Activated CD4-positive, CD25-positive, alpha-beta regulatory T cell (primary cell): ENCODE measurements around the gene NPTN.
"Not testable (repeated sequence)": the region's sequence is repeated elsewhere in the genome, so short reads cannot be mapped to it uniquely, and the experiment has no call there.

Experiments used
- DNase-seq, 4 experiments: peaks; one replicate each; lab custom pipeline; 2025; lab: John Stamatoyannopoulos, UW

NPTN gene

DNA sequence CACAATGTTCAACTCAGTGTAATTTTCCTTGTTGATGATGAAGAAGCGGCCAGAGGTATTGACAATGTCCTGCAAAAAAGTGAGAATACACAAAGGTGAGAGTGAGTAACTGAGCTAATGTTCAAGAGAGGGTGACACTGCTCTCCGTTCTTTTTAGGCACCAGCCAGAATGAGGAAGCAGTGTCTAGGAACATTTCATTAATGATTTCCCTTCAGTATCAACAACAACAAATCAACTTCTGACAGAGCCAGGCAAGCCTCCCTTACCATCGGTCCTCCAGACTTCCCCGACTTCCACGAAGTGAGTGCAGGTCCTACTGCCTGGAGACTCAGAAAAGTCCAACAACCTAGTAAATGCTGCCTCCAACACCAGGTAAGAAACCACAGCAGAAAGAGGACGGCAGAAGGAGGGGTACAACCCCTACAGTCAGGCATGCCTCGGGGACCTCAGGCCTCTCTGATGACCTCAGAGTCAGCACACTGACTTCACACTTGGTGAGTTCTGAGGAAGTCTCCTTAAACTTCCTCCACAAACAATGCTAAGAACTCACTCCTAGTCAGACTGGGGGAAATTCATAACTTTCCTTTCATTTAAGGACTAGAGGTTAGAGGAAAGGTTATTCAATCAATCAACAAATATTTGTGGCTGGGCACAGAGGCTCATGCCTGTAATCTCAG, 62.7 kb downstream of the NPTN start:
- no peak for DNase-seq

DNA sequence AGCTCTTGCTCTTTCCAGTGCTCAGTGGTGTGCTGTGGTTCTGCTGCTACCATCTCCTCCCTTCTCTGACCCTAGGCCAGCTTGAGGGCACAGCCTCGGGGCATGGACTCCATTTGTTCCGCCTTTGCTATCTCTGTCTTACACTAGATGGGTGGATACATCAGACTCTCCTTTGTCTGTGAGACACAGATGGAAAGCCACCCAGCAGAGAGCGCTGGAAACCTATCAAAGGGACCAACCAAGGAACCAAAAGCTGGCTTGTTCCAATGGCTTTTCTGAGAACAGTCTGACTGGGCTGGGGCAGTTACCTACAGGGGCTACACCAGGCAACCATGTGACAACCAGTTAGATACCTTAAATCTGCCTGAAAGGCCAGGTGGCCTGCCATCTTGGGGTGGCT, 63.8 kb downstream of the NPTN start:
- no peak for DNase-seq

DNA sequence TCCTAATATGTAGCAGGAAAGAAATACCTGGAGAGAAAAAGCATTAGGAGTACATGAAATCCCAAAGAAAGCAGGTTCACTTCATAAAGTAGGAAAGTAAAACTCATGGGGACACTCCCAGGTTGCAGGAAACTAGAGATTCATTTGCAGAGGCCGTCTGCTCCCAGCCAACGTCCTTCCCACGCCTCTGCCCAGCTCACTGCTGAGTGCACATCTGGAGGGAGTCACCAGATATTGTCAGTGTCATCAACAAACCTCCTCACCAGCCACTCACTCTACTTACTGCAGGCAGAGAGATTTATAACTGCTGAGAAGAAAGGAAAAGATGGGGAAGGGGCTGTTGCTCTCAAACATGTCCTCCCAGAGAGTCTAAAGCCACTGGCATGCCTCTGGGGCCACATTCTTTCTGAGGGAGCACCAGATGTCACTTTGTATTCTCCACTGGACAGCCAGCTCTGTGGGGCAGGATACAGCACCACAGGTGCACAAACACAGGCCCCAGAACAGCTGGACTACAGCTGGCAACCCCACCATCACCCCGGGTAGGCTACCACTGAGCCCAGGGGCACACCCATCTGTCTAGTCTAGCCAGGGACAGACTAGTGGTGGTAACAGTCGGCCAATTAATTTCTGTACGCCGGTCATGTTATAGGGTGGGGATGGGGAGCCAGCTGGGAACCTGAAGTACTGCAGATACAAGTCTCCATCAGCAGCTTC, 64.5 kb downstream of the NPTN start:
- no peak for DNase-seq

DNA sequence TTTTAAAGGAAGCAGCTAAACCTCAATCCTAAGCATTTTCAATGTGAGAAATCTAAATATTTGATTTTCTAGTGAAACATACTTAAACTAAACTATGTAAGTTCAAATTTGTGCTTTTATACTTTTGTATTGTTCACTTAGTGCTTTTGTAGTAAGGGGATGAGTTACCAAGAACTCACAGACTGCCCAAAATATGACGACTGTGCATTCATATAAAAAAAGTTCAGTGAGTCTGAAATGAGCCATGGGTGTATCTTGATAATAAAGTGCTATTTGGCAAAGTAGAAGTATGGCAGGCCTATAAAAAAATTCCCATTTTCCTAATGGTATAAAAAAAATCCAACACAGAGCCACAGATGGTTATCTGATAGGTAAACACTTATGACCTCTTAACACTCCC, 66.2 kb downstream of the NPTN start:
- no peak for DNase-seq

DNA sequence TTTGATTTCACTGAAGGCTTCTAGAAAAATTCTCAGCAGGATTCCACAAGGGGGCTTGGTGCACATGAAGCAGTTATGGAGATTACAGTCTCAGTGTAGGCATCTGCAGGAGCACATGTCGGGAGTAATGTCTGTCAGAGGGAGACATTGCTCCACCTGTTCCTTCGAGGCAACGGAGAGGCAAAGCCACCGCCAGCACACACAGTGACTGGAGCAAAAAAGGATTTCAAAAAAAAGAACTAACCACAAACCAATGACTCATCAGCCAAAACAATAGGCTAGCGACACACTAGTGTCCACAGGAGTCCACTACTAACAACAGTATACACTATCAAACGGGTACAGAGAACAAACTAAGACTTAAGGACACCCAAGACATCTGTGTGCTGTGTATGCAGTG, 68.9 kb downstream of the NPTN start:
- DNase-seq, result no peak

DNA sequence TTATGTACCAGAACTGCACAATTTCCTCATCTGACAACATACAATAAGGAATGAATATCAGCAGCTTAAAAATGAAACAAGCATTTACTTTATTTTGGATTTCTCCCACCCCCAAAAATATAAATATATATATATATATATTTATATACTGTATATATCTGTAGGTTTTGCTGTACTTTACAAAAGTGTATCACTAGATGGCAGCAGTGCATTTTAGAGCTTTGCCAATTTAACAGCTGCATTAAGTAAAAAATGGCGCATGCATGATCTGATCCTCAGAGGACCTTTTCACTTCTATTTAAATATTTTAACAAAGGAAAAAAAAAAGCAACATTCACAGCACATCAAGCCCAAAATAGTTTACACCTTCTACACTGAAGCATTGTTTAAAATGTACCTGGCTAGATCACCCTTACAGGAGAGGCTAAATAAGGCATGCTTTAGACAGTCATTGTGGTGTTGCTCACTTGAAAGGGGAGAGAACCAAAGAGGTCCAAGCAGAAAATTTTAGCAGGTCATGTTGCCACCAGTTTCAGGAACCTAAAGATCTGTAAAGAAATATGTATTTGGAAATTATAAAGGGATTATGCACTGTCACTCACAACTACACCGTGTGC, 72.6 kb downstream of the NPTN start:
- DNase-seq, result no peak

DNA sequence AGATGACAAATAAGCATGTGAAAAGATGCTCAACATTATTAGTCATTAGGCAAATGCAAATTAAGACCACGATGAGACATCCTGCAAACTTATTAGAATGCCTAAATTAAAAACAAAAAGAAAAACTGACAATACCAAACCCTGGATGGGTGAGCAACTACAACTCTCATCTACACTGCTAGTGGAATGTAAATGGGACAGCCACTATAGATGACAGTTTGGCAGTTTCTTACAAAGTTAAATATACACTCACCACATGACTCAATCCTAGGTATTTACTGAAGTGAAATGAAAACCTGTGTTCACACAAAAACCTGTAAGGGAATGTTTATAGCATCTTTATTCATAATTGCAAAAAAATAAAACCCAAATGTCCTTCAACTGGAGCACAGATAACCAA, 74.7 kb downstream of the NPTN start:
- no peak for DNase-seq

DNA sequence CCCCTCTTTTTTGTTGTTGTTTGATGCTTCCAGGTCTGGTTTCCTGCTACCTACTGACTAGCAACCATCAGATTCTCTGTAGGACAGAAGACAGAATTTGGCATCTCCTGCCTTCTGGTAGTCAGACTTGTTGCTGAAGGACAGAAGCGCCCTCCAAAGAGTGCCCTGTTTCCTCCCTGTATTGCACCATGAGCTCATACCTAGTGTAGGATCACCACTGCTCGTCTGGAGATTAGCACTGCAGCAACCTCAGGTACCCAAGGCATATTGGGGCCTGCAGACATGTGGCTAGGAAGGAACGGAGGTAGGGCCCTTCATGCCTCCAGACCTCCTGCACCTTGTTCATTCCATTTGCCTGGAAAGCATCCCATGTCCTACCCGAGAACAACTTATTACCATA, 78.1 kb downstream of the NPTN start:
- DNase-seq, result no peak

DNA sequence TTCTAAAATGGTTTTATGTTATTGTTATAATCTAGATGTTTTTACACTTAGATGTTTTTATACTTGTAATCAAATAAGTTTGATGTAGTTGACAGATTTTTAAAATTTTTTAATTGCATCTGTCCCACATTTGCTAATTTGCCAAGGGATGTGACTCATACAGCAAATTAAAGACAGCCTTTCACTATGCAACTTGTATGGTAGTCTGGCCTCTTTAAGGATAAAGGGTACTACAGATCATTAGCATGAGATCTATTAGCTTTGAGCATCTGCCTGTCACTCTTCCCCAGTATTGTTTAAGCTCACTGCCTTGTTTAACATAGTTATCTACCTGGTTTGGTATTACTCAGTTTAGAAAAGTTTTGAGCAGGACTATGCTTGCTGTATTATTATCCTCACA, 83.0 kb downstream of the NPTN start:
- no peak for DNase-seq

DNA sequence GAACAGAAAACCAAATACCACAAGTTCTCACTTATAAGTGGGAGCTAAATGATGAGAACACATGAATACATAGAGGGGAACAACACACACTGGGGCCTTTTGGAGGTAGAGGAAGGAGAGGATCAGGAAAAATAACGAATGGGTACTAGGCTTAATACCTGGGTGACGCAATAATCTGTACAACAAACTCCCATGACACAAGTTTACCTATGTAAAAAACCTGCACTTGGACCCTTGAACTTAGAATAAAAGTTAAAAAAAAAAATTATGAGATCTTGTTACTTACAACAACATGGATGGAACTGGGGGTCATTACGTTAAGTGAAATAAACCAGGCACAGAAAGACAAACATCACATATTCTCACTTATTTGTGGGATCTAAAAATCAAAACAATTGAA, 84.3 kb downstream of the NPTN start:
- not testable (repeated sequence) for DNase-seq

DNA sequence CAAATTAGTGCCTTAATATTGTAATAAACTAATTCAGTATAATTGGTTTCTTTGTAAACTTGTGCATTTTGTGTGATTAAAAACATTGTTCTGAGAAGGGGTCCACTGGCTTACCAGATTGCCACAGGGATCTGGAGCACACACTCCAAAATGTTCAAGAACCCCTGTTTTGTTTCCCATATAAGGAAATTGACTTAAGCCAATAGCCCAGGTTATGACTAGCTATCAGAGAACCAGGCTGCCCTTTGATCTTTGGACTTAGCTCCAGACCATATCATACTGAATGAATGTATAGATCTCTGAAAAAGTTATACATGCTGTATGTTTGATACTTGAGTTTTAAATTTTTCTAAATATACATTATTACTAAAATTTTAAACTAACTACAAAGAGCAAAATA, 91.7 kb downstream of the NPTN start:
- no peak for DNase-seq

DNA sequence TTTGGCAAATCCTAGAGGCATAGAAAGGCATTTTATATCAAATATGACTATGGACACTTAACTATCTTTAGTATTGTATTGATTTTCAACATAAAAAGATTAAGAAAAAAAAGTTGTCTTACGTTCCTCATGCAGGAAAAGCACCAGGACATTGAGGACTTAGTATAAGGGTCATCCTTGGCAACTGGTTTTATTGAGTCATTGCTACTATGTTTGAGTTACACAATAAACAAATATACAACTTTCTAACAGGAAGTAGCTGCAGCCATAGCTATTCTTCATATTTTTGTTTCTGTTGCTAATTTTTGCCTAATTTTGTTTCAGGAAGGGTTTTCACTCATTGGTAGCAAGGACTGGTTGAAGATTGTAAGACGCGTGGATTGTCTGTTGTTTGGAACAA, 93.0 kb downstream of the NPTN start:
- no peak for DNase-seq

DNA sequence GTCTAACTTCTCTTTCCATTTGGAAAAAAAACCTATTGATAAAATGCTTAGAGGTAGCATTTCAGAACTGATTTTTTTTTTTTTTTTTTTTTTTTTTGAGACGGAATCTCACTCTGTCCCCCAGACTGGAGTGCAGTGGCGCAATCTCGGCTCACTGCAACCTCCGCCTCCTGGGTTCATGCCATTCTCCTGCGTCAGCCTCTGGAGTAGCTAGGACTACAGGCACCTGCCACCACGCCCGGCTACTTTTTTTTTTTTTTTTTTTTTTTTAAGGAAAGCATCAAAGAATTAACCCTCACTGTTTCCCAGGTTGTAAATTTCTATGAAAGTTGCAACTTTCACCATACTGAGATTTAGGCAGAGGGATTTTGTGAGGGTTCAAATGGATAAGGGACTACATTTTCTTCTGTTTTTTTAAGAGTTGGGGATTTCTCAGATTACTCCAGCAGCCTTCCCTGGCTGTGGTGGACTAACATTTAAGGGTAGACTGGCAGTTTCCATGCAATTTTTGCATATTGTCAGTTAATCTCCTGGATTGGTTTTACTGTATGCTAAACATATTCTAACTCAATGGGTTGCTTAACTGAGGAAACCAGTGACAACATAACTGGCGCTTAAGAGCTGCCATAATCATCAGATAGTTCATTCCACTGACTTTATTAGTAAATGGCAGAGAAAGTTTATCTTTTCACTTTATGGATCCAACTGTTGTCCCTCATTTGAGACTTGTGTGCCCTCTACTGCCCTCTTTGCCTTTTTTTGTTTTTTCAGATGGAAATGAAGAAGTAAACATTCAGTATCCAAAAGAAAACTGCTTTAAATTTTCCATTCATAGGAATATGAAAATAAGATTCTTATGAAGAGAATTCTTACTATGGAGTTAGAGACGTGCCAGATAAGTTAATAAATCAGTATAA, 93.7 kb downstream of the NPTN start:
- no peak for DNase-seq

DNA sequence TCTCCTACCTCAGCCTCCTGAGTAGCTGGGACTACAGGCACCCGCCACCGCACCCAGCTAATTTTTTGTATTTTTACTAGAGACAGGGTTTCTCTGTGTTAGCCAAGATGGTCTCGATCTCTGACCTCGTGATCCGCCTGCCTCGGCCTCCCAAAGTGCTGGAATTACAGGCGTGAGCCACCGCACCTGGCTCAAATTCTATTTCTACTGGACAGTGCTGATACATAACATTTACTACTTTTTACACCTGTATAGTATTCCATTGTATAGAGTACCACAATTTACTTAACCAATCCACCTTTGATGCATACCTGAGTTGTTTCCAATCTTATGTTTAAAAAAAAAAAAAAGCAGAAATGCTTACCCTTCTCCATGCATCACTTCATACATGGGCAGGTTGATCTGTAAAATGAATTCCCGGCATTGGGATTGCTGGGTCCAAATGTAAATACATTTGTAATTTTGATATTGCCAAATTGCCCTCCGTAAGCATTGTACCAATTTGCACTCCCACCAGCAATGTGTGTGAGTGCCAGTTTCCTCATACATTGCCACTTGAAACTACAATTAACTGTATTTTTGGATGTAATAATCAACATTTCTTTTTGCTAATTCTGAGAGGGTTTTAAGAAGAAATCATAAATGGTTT, 94.5 kb downstream of the NPTN start:
- DNase-seq, result no peak

DNA sequence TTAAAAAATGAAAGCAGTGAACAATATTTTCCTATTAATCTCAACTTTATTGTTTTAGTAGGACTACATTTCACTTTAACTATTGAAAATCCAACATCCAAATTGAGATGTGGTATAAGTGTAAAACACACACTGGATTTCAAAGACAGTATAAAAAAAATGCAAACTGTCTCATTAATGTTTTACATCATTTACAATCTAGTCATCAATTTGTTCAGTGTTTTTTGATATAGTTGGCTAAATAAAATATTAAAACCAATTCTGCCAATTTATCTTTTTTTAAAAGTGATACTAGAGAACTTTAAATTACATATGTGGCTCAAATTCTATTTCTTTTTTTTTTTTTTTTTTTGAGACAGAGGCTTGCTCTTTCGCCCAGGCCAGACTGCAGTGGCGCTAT, 95.1 kb downstream of the NPTN start:
- no peak for DNase-seq

DNA sequence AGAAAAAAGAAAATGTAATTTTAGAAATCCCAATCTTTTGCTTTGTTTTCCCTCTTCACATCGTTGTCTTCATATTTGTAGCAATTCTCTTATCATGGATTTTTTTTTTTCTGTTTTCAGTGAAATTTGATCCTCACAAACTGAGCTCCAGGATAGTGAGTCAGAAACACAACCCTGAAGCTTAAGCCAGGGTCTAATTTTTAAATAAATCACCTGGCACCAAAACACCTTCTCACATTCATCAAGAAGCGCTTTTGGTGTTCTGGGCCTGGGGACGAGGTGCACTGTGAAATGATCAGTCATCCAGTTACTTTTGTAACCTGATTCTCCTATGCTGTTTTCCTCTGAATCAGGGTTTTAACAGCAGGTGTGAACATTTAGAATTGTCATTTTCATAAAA, 102.5 kb downstream of the NPTN start:
- DNase-seq, result no peak

DNA sequence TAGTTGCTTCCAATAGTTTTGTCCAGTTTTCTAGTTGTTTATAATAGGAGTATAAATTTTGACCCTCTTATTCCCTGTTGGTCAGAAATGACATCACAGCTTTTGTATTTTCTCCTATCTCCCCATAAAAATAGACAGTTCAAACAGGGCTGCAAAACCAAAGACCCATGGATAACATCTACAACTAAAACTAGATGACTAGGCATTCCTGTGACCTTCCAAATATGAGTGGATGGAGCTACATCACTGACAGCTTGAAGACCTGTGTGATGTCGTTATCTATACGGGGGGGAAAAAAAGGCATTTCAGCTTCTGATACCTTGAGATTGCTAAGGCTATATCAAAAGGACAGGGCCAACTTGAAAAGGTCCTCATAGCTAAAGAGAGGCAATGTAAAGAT, 105.6 kb downstream of the NPTN start:
- DNase-seq, result no peak

DNA sequence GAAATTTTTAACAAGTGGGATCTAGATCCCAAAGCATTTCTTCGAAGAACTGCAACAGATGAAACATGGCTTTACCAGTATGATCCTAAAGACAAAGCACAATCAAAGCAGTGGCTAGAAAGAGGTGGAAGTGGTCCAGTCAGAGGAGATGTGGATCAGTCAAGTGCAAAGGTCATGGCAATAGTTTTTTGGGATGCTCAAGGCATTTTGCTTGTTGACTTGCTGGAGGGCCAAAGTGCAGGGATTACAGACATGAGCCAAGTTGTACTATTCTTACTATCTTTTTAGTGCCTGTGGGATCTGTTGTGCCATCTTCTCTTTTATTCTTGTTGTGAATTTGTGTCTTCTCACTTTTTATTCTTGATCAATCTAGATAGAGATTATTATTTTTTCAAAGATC, 108.3 kb downstream of the NPTN start:
- no peak for DNase-seq

DNA sequence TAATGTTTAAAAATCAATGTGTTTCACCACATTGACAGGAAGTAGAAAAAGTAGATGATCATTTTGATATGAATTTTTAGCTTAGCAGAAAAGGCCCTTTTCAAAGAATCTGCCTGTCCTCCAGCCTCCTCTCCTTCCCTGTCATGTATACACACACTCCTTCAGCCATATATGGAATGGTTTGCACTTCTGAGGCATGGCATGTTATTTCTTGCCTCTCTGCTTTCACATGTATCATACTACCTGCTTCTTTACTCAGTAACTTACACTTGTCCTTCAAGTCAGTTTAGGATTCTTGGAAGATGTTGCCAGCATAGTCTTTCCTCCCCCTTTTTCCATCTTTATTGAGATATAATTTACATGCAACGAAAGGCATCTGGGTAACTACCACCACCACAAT, 111.2 kb downstream of the NPTN start:
- no peak for DNase-seq

DNA sequence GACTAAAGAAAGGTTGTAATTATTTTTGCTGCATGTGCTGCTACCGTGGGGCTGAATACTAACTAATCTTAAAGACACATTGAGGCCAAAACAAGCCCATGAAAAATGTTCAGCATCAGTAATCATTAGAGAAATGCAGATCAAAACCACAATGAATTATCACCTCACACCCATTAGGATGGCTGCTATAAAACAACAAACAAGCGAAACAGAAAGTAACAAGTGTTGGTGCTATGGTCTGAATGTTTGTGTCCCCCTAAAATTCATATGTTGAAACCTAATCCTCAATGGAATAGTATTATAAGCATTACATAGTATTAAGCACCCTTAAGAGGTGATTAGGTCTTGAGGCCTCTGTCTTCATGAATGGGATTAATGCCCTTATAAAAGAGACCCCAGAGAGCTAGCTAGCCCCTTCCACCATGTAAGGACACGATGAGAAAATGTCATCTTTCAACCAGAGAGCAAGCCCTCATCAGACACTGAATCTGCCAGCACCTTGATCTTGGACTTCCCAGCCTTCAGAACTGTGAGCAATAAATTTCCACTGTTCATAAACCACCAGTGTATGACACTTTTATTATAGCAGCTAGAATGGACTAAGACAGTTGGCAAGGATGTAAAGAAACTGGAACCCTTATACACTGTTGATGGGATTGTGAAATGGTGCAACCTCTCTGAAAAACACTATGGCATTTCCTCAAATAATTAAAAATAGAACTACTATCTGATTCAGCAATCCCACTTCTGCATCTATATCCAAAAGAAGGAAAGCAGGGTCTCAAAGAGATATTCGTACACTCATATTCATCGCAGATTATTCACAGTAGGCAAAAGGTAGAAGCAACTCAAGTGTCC, 114.1 kb downstream of the NPTN start:
- DNase-seq, result no peak
